GM12878 (cell line): ENCODE data around the gene VTI1A. TPM values are rescaled to one million over a fixed set of nuclear protein-coding genes. Genes with fewer than 3 reads are reported as not detected.

Experiments used
- ATAC-seq: fragments of 200-7000 bp; cut with Tn5 transposase; 3 replicates; pipeline ENCODE4 v1.9.1; 2020; ENCODE audit warnings: mild to moderate bottlenecking, moderate library complexity
- BruUV-seq: library from RNA; stranded (reverse); fragments of 400-500 nt; replicated peaks from 2 replicates; lab custom pipeline; 2021; lab: Mats Ljungman, UMichigan
- CTCF ChIA-PET: fragments of 300-600 bp; sonication (Branson Sonifier 250); formaldehyde crosslinking; extraction: SDS; loops from one replicate; lab custom pipeline; 2021; ENCODE audit warnings: inconsistent platforms; lab: Yijun Ruan, JAX
- POLR2A ChIA-PET: fragments of 350-600 bp; formaldehyde crosslinking; extraction: SDS; loops from one replicate; lab custom pipeline; 2021; ENCODE audit warnings: inconsistent platforms; lab: Charles Lee
- RAD21 ChIA-PET: fragments of 300-600 bp; sonication (Branson Sonifier 250); formaldehyde crosslinking; loops from one replicate; lab custom pipeline; 2023; ENCODE audit warnings: antibody characterized with exemption; ENCODE audit not compliant: unreplicated experiment; lab: Charles Lee
- SMC1A ChIA-PET: fragments of 300-600 bp; sonication (Branson Sonifier 250); formaldehyde crosslinking; loops from one replicate; lab custom pipeline; 2023; ENCODE audit not compliant: unreplicated experiment, uncharacterized antibody; lab: Charles Lee
- DNase-seq: peaks from one replicate; pipeline ENCODE4 v3.0.0-alpha.2; 2011; ENCODE audit warnings: low read depth, low spot score
- FAIRE-seq: peaks from 3 replicates; lab custom pipeline; 2011; peaks lifted over from hg19 to GRCh38; lab: Jason Lieb, UNC
- H2AFZ ChIP-seq: 2 replicates; pipeline ENCODE4 v1.6.0; 2011; ENCODE audit warnings: low read depth, low read length, control low read depth; ENCODE audit not compliant: control insufficient read depth
- H3K27ac ChIP-seq: 2 replicates; pipeline ENCODE4 v1.5.1; 2011; ENCODE audit warnings: control low read depth; ENCODE audit not compliant: control insufficient read depth, insufficient read depth
- H3K27me3 ChIP-seq, 2 experiments: replicated peaks in 1 of 2; 2 replicates each; pipeline versions ENCODE4 v1.6.0 to v1.6.1; 2011; ENCODE audit warnings: low read length in 1 of 2; ENCODE audit not compliant: control insufficient read depth in 2 of 2, insufficient read depth in 2 of 2
- H3K36me3 ChIP-seq, 2 experiments: 2 replicates each; pipeline ENCODE4 v1.5.1; 2011; ENCODE audit warnings: low read length in 1 of 2; ENCODE audit not compliant: control insufficient read depth in 2 of 2, insufficient read depth in 2 of 2
- H3K4me1 ChIP-seq: 2 replicates; pipeline ENCODE4 v1.6.1; 2011; ENCODE audit warnings: mild to moderate bottlenecking, low read length, moderate library complexity, mixed read lengths; ENCODE audit not compliant: control insufficient read depth, insufficient read depth
- H3K4me2 ChIP-seq: 2 replicates; pipeline ENCODE4 v1.6.0; 2011; ENCODE audit warnings: control low read depth; ENCODE audit not compliant: control insufficient read depth, insufficient read depth
- H3K4me3 ChIP-seq: fragments of 200-600 bp; sonication (generic); 2 replicates; pipeline ENCODE4 v1.5.1; 2016
- H3K79me2 ChIP-seq: 2 replicates; pipeline ENCODE4 v1.6.0; 2011; ENCODE audit warnings: low read length; ENCODE audit not compliant: control insufficient read depth, insufficient read depth
- H3K9ac ChIP-seq: 2 replicates; pipeline ENCODE4 v1.8.0; 2011; ENCODE audit warnings: low read length, control low read depth, mixed read lengths; ENCODE audit not compliant: control insufficient read depth, insufficient read depth
- H3K9me3 ChIP-seq: replicated peaks from 3 replicates; pipeline ENCODE4 v1.5.1; 2011; ENCODE audit warnings: mild to moderate bottlenecking, low read length; ENCODE audit not compliant: control insufficient read depth, insufficient read depth
- H4K20me1 ChIP-seq: 2 replicates; pipeline ENCODE4 v1.6.0; 2011; ENCODE audit not compliant: control insufficient read depth, insufficient read depth
- E2F4 ChIP-seq: IDR thresholded peaks from 2 replicates; pipeline ENCODE4 v1.6.1; 2012; ENCODE audit warnings: low read depth, low read length, improper control_type of control experiment
- EGR1 ChIP-seq, 2 experiments: IDR thresholded peaks; 1 replicate in 1 of 2; 2 replicates in 1 of 2; pipeline ENCODE4 v1.6.1; 2011 to 2012; ENCODE audit warnings: low read depth in 2 of 2, low read length in 2 of 2, borderline replicate concordance in 1 of 2, mild to moderate bottlenecking in 1 of 2, moderate library complexity in 1 of 2
- ELK1 ChIP-seq: IDR thresholded peaks from 2 replicates; pipeline ENCODE4 v1.6.1; 2012; ENCODE audit warnings: low read depth, low read length, improper control_type of control experiment
- EZH2 ChIP-seq: IDR thresholded peaks from 2 replicates; pipeline ENCODE4 v1.6.1; 2012; ENCODE audit warnings: low read depth, mild to moderate bottlenecking, control low read depth, inconsistent platforms, low read length, borderline replicate concordance; ENCODE audit not compliant: control insufficient read depth
- MAX ChIP-seq: IDR thresholded peaks from 2 replicates; pipeline ENCODE4 v1.6.1; 2012; ENCODE audit warnings: low read depth, low read length, improper control_type of control experiment
- MTA3 ChIP-seq: IDR thresholded peaks from 2 replicates; pipeline ENCODE4 v1.6.1; 2012; ENCODE audit warnings: low read length, inconsistent platforms, borderline replicate concordance
- MXI1 ChIP-seq: fragments of 150-350 bp; IDR thresholded peaks from 2 replicates; pipeline ENCODE4 v1.6.1; 2011; ENCODE audit warnings: low read depth, mild to moderate bottlenecking, inconsistent platforms, low read length, improper control_type of control experiment
- NR2C2 ChIP-seq: IDR thresholded peaks from 2 replicates; pipeline ENCODE4 v1.6.1; 2011; ENCODE audit warnings: borderline replicate concordance, low read depth; ENCODE audit not compliant: control insufficient read depth, insufficient read length
- SKIL ChIP-seq: fragments of 450-650 bp; IDR thresholded peaks from 2 replicates; pipeline ENCODE4 v1.6.1; 2017; ENCODE audit warnings: mild to moderate bottlenecking, low read depth, inconsistent platforms; ENCODE audit not compliant: poor library complexity, severe bottlenecking
- TAF1 ChIP-seq: IDR thresholded peaks from 2 replicates; pipeline ENCODE4 v1.6.1; 2011; ENCODE audit warnings: mild to moderate bottlenecking, low read depth, low read length, borderline replicate concordance
- TCF7 ChIP-seq: IDR thresholded peaks from 2 replicates; pipeline ENCODE4 v1.6.1; 2014; ENCODE audit warnings: antibody characterized with exemption, borderline replicate concordance
- YY1 ChIP-seq: IDR thresholded peaks from 2 replicates; pipeline ENCODE4 v1.6.1; 2011; ENCODE audit warnings: low read depth, mild to moderate bottlenecking, low read length
- WGBS: methylation state at CpG from one replicate; pipeline ENCODE4 v1.1.6; 2016; ENCODE audit warnings: low lambda C conversion rate; ENCODE audit not compliant: insufficient replicate concordance, insufficient coverage; ENCODE audit errors: missing lambda C conversion rate; 5-methylcytosine and 5-hydroxymethylcytosine counted together
- in situ Hi-C: fragments of 300-500 bp; cut with MboI; formaldehyde crosslinking; loops from 9 replicates; pipeline ENCODE4 v1.14.3; 2018; ENCODE audit warnings: mixed read lengths
- intact Hi-C: fragments of 100-400 bp; cut with micrococcal nuclease; formaldehyde crosslinking; loops from one replicate; pipeline ENCODE4 v1.14.2; 2022; ENCODE audit not compliant: unreplicated experiment
- polyA plus RNA-seq, 11 experiments: library from polyadenylated mRNA; depleted of rRNA in 4 of 11; unstranded in 6 of 11; stranded (reverse) in 5 of 11; fragments of >200 nt; fragmentation: Nextera tagmentation in 4 of 11; fragmentation: Illumina TruSeq in 1 of 11; extraction: Ambion mirVana in 4 of 11; extraction: Trizol in 1 of 11; gene quantifications; 1 replicate in 1 of 11; 2 replicates in 10 of 11; pipeline versions ENCODE4 v1.2.1 to v1.2.3, GENCODE V29; 2011 to 2016; ENCODE audit warnings: inconsistent platforms in 2 of 11, missing spikeins in 2 of 11, low read depth in 1 of 11
- total RNA-seq, 4 experiments: library from RNA; depleted of rRNA in 3 of 4; stranded (reverse); fragments of >200 nt in 3 of 4; fragmentation: Illumina TruSeq in 1 of 4; extraction: Trizol in 1 of 4; gene quantifications; 2 replicates each; pipeline versions ENCODE4 v1.2.1 to v1.2.3, GENCODE V29; 2013 to 2021

The VTI1A gene
- total and polyA plus RNA-seq, 10 of the 15 experiments (the other 5 are each of a cell fraction or from before 2014, with no cell fraction given): 12.4 to 43.2 (median 27.5) TPM

DNA sequence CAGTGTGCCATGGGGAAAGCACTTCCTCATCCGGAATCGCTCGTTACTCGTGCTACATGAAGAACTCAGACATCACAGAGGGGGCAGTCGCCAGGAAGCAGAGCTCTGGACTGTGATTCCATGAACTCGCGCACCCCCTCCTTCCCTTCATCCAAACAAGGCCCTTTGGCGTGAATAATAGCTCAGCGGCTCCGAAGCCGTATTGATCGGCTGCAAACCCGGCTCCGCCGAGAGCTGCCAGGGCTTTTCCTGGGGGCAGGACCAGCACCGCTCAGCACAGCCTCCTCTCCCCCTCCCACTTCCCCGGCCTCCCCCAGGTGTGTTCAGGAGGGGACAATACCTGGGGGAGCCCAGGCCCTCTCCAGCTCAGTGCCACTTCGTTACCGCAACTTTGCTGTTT is 374.0 kb downstream of the VTI1A start:
- H3K4me3 ChIP-seq: no peak overlapping the region
- no peak for TF ChIP-seq MAX
- no peak for TF ChIP-seq EGR1 (IDR thresholded peaks at IDR 0.05; ENCODE audit: borderline replicate concordance in 1 of 2, low read depth in 2 of 2, low read length in 2 of 2)
- no peak for TF ChIP-seq NR2C2
- no peak for TF ChIP-seq MTA3
- TF ChIP-seq TAF1: no peak
- RAD21 ChIA-PET: no interaction called here
- no peaks in the 10 kb centered on the region for H3K4me1 ChIP-seq
- in situ Hi-C loops: no loop called here
- 98% methylated on average over 19 of the region's 19 CpGs for WGBS
- no peak for FAIRE-seq
- H3K9me3 ChIP-seq: no peaks in the 10 kb centered on the region
- intact Hi-C loops: no loop called here
- no peaks in the 10 kb centered on the region for H4K20me1 ChIP-seq
- no peak overlapping the region for H3K27ac ChIP-seq
- no TSS peak for BruUV-seq
- no peak for DNase-seq
- POLR2A ChIA-PET: no interaction called here
- SMC1A ChIA-PET: no interaction called here
- H3K79me2 ChIP-seq: no peaks in the 10 kb centered on the region
- ATAC-seq: no peak
- no peaks in the 10 kb centered on the region for H3K36me3 ChIP-seq
- no peak overlapping the region for H3K9ac ChIP-seq
- no peaks in the 10 kb centered on the region for H3K27me3 ChIP-seq
- H2AFZ ChIP-seq: no peak overlapping the region
- CTCF ChIA-PET: no interaction called here
- H3K4me2 ChIP-seq: no peak overlapping the region

DNA sequence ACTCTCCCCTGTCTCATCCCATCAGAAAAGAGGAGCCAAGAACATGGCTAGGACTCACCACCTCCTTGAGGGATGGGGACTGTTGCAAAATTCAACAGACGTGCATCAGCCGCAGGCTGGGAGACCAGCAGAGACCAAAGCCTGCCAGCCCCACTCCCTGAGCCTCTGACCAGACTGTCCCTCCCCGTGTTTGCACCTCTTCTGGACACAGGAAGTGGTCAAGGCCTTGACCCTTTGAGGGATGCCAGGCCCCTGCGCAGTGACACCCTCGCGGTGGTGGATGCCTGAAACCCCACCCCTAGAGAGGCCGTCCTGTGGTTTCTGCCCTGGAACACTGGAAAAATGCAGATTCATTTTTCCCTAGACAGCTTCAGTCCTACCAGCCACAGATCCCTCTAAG is 374.6 kb downstream of the VTI1A start:
- WGBS: 88% methylated on average over 7 of the region's 7 CpGs
- Histone ChIP-seq H3K4me1 (no peaks in the 10 kb centered on the region), H3K79me2 (no peaks in the 10 kb centered on the region), H3K36me3 (no peaks in the 10 kb centered on the region), H3K27me3 (no peaks in the 10 kb centered on the region), H4K20me1 (no peaks in the 10 kb centered on the region), H3K4me2 (no peak overlapping the region), H3K27ac (no peak overlapping the region), H3K9ac (no peak overlapping the region), H3K4me3 (no peak overlapping the region), H2AFZ (no peak overlapping the region), H3K9me3 (no peaks in the 10 kb centered on the region)
- no peak for FAIRE-seq
- no peak for ATAC-seq
- no peak for DNase-seq
- ChIA-PET SMC1A (no interaction called here), RAD21 (no interaction called here), CTCF (no interaction called here), POLR2A (no interaction called here)
- intact Hi-C loops (no loop called here), in situ Hi-C loops (no loop called here)
- no TSS peak for BruUV-seq
- TF ChIP-seq E2F4 (no peak), EGR1 (IDR thresholded peaks at IDR 0.05; ENCODE audit: borderline replicate concordance in 1 of 2, low read depth in 2 of 2, low read length in 2 of 2) (no peak), YY1 (no peak), EZH2 (no peak), NR2C2 (no peak), SKIL (no peak), ELK1 (no peak), TCF7 (no peak), MXI1 (no peak)
